Gastrocnemius medialis (tissue), 4 donors: ENCODE data around the gene SH2D6.

ENCODE experiments used
- CTCF ChIP-seq, 5 experiments: fragments of 450-650 bp in 3 of 5; fragments of 200-600 bp in 2 of 5; sonication (generic) in 2 of 5; IDR thresholded peaks in 4 of 5; conservative IDR thresholded peaks in 1 of 5; 1 replicate in 4 of 5; 2 replicates in 1 of 5; pipeline ENCODE4 v1.5.1; 2016 to 2019; ENCODE audit warnings: antibody characterized with exemption in 5 of 5, mild to moderate bottlenecking in 3 of 5, moderate library complexity in 3 of 5
- POLR2A ChIP-seq, 2 donors: fragments of 450-650 bp; IDR thresholded peaks; one replicate each; pipeline ENCODE4 v1.6.1; 2017; ENCODE audit warnings: antibody characterized with exemption in 2 of 2, mild to moderate bottlenecking in 2 of 2, moderate library complexity in 2 of 2

DNA sequence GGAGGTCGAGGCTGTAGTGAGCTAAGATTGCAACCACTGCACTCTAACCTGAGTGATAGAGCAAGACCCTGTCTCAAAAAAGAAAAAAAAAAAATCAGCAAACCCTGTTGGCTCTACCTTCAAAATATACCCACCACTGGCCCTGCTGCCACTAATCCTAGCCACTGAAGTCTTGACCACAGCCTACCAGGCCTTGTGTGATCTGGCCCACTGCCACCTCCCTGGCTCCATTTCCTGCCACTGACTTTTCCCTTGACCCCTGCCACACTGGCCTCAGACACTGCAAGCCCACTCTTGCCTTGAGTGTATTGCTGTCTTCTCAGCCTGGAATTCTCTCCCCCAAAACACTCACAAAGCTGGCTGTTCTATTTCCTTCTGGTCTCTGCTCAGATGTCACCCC is 33.7 kb downstream of the SH2D6 start:
- TF ChIP-seq CTCF (IDR thresholded peaks at IDR 0.05 in 4 of 5, conservative IDR thresholded peaks at IDR 0.05 in 1 of 5) (no peak), POLR2A (IDR thresholded peaks at IDR 0.05) (no peak)
